Cardiac fibroblast (primary cell): Measurements from ENCODE around the gene AP5M1.
A peak's percentile ranks its signal among the peaks of the same experiment; 100 is the strongest.

Experiments used
- DNase-seq, 2 donors: peaks; one replicate each; pipeline versions ENCODE4 v3.0.0 to v3.0.0-alpha.2; 2010; ENCODE audit warnings: low read depth in 2 of 2
- H3K4me3 ChIP-seq, 2 donors: replicated peaks in 1 of 2; 1 replicate in 1 of 2; 2 replicates in 1 of 2; pipeline ENCODE4 v1.5.1; 2011; ENCODE audit warnings: low read depth in 2 of 2, low read length in 2 of 2, mild to moderate bottlenecking in 2 of 2, moderate library complexity in 1 of 2
- TF ChIP-seq, protein P1 (sequence below): IDR thresholded peaks from one replicate; pipeline ENCODE4 v1.5.1; 2011; ENCODE audit warnings: low read depth, mild to moderate bottlenecking, low read length, inconsistent platforms

AP5M1 gene

DNA sequence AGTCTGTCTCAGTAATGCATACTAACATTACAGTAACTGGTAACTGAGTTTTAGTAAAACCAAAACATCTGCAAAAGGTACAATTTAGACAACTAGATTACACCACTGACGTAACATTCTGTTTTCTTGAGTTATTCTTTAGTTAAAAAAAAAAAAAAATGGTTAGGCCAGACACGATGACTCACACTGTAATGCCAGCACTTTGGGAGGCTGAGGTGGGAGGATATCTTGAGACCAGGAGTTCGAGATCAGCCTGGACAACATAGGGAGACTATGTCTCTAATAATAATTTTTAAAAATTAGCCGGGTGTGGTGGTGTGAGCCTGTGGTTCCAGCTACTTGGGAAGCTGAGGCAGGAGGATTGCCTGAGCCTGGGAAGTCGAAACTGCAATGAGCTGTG is 34.1 kb downstream of the AP5M1 start:
- DNase-seq, result peak; percentile 4 to 42
- TF ChIP-seq, protein P1, sequence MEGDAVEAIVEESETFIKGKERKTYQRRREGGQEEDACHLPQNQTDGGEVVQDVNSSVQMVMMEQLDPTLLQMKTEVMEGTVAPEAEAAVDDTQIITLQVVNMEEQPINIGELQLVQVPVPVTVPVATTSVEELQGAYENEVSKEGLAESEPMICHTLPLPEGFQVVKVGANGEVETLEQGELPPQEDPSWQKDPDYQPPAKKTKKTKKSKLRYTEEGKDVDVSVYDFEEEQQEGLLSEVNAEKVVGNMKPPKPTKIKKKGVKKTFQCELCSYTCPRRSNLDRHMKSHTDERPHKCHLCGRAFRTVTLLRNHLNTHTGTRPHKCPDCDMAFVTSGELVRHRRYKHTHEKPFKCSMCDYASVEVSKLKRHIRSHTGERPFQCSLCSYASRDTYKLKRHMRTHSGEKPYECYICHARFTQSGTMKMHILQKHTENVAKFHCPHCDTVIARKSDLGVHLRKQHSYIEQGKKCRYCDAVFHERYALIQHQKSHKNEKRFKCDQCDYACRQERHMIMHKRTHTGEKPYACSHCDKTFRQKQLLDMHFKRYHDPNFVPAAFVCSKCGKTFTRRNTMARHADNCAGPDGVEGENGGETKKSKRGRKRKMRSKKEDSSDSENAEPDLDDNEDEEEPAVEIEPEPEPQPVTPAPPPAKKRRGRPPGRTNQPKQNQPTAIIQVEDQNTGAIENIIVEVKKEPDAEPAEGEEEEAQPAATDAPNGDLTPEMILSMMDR, result no peak

GRCh38 chr14:57314396-57315089 is 45.8 kb downstream of the AP5M1 start:
- no peak overlapping the region for H3K4me3 ChIP-seq
- no peak for DNase-seq
- TF ChIP-seq, protein P1, result no peak

More for the DNA sequence above, 34.1 kb downstream of the AP5M1 start:
- H3K4me3 ChIP-seq, result no peak overlapping the region

DNA sequence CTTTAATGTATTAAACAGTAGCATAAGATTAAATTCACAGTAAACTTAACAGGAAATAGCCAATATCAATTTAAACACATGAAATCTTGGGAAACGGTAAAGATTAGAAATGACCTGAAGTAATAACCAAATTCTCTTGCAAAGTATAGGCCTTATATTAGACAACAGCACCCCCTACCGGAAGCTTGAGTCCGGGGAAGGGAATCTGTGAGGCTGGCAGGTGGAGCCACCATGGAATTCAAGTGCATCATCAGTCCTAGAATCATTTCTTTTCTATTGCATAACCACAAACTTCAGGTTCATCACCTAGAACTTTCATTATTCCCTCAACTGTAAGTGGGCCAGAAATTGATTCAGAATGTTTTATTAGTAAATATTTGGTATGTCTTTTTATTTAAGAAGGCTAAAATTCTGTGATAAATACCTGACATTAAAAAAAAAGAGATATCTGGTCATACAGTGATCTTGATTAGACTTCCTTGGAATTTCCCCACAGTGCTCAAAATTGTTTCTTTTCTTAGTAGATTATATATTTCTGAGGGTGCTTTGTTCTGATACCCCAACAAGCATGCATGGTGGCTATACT is 48.6 kb downstream of the AP5M1 start:
- peak; percentile 85 to 90 for DNase-seq
- TF ChIP-seq, protein P1, result peak; percentile 87
- H3K4me3 ChIP-seq, result no peak overlapping the region

- no peak overlapping the region for H3K4me3 ChIP-seq
- DNase-seq, result no peak
- TF ChIP-seq, protein P1, result no peak
These were observed 50.9 kb downstream of the AP5M1 start for GRCh38 chr14:57319636-57320192.

- H3K4me3 ChIP-seq, result no peak overlapping the region
- no peak for DNase-seq
- TF ChIP-seq, protein P1, result no peak
These were observed 55.0 kb downstream of the AP5M1 start for GRCh38 chr14:57323721-57324120.

DNA sequence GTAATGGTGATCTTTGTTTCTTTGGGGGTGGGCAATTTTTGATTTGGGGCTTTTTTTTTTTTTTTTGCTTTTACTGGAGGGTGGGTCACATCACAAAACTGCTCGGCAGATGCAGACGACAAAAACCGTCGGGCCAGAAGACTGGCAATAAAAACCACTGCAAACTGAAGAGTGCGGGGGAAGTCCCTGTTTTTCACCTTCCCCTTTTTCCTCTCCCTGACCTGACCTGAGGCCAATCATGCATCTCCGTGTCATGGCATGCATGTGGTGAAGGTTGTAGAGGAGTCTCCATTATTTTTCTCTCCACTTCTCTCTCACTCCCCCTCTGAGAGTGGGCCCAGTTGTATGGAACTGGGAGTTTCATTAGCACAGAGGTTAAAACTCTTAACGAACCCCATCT is 57.5 kb downstream of the AP5M1 start:
- H3K4me3 ChIP-seq, result no peak overlapping the region
- DNase-seq, result no peak
- TF ChIP-seq, protein P1, result no peak
